Stimulated activated CD8-positive, alpha-beta memory T cell treated with anti-CD3 and anti-CD28 coated beads, Interleukin-15, amount 100 ng/mL, for 1 hour (primary cell): Measurements from ENCODE around the gene CA7.
"Not testable (repeated sequence)": the region's sequence is repeated elsewhere in the genome, so short reads cannot be mapped to it uniquely, and the experiment has no call there.

Source experiments
- DNase-seq: peaks from one replicate; pipeline ENCODE4 v3.0.0-alpha.2; 2020; ENCODE audit warnings: low read depth

Gene CA7

DNA sequence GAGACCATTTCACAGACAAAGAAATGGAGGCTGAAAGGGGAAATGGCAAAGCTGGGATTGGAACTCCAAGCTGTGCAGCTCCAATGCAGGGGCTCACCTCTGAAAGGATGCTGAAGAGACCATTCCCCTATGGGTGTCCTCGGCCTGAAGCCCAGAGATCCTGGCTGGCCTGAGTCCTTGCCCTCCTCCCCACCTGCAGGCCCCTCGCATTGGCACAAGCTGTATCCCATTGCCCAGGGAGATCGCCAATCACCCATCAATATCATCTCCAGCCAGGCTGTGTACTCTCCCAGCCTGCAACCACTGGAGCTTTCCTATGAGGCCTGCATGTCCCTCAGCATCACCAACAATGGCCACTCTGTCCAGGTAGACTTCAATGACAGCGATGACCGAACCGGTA, 2.6 kb downstream of the CA7 start:
- no peak for DNase-seq

DNA sequence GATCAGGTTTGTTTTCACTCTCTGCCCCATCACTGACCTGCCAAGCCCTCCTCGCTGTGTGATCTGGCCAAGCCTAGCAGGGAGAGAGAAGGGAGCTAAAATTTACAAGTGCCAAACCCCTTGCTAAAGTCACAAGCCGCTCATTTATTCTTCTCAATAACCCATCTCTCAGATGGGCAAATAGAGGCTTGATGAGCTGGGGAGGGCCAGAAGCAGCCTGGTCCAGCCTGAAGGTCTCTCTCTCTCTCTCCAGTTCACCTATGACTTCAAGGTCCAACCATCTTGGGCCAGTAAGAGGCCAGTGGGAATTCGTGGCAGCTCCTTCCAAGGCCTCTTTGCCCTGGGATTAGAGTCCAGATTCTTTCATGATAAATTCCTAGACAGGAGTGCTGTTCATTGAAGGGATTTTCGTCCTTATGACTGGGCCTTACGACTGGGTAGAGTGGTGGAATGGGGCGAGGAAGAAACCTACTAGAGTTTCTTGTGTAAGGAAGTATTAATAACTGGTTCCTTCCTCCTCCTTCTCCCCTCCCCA, 3.4 kb downstream of the CA7 start:
- DNase-seq, result no peak

DNA sequence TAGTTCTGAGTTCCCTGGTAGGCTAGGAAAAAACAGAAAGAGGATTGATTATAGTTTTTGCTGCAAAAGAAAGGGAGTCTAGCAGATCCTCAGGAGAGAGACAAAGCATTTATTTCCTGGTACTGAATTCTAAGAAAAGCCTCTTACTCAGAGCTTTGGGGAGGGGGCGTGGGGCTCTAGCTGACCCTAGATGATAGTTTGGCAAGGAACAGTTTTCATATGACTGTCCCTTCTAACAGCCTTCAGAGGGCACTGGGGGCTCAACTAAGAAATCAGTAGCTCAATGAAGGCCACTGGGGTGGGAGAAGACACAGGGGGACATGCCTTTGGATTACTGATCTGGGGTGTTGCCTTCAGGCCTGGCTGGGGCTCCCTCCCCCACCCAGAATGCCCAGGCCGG, 4.0 kb downstream of the CA7 start:
- no peak for DNase-seq

DNA sequence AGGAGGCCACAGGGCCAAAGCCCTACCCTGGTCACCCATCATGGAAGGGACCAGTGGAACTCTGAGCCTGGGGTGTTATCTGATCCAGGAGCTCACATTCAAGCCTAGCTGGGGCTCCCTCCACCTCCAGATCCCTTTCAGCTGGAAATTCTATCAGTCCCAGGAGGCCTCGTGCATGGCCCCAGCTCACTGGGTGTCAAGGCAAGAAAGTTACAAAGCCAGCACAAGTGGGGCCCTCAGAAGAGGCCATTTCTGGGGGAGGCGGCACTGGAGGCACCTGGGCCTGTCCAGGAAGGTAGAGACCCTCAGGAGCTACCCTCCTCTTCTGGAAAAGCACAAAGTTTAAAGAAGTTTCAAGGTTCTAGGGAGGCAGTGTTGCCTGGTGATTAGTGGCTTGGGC, 4.8 kb downstream of the CA7 start:
- DNase-seq, result no peak

DNA sequence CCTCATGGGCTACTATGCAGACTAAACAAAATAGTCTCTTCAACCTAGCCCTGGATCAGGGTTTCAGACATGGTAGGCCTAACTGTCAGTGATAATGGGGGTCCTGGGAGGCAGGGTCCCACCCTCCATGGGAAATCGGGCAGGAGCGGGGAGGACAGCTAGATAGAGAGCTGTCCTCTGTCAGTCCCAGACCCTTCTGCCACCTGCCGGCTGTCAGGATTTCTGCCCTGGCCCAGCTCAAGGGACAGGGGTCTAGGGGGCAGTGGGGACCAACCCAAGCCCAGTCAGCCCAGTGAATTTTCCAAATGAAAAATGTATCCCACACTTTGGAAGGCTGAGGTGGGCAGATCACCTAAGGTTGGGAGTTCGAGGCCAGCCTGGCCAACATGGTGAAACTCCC, 5.3 kb downstream of the CA7 start:
- DNase-seq, result no peak

DNA sequence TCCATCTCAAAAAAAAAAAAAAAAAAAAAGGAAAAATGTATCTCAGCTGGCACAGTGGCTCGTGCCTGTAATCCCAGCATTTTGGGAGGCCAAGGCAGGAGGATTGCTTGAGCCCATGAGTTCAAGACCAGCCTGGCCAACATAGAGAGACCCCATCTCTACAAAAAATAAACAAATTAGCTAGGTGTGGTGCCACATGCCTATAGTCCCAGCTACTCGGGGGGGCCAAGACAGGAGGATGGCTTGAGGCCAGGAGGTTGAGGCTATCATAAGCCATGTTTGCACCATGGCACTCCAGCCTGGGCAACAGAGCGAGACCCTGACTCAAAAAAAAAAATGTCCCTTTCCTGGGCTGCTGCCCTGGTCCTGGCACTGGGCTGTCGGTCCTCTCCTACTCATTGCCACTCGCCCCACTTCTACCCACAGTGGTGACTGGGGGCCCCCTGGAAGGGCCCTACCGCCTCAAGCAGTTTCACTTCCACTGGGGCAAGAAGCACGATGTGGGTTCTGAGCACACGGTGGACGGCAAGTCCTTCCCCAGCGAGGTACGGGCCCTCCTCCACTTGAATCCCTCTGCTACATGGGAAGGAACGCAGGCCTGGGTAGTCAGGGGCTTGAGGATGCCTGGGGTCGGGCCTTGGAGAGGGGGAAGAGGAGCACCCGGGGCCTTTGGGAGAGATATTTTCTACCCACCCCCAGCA, 6.1 kb downstream of the CA7 start:
- DNase-seq, result no peak

DNA sequence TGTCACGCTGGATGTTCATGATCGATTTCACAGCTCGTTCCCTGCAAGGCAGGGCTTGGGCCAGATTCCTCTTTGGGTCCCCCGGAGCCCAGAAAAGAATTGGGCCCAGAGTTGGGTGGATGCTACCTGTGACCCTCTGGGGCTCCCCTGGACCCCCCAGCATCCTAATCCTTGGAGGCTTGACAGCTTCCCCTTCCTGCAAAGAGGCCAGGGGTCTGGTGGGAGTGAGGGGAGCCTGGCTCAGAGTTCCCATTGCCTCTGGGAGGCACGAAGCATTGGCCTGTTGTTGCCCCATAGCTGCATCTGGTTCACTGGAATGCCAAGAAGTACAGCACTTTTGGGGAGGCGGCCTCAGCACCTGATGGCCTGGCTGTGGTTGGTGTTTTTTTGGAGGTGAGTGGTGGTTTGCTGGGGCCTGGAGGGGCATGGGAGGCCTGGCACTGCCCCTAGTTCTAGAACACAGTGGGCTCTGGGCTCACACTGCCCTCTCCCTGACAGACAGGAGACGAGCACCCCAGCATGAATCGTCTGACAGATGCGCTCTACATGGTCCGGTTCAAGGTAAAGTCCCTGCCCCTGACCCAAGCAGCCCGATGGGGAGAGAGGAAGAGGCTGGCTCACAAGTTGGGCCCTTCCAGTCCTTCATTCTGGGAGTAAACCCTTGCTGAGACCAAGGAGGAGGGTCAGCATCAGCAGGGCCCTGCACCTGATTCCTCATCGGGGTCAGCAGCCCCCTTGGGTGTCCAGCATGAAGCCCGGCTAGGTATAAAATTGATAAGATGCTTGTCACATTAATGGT, 7.2 kb downstream of the CA7 start:
- no peak for DNase-seq

DNA sequence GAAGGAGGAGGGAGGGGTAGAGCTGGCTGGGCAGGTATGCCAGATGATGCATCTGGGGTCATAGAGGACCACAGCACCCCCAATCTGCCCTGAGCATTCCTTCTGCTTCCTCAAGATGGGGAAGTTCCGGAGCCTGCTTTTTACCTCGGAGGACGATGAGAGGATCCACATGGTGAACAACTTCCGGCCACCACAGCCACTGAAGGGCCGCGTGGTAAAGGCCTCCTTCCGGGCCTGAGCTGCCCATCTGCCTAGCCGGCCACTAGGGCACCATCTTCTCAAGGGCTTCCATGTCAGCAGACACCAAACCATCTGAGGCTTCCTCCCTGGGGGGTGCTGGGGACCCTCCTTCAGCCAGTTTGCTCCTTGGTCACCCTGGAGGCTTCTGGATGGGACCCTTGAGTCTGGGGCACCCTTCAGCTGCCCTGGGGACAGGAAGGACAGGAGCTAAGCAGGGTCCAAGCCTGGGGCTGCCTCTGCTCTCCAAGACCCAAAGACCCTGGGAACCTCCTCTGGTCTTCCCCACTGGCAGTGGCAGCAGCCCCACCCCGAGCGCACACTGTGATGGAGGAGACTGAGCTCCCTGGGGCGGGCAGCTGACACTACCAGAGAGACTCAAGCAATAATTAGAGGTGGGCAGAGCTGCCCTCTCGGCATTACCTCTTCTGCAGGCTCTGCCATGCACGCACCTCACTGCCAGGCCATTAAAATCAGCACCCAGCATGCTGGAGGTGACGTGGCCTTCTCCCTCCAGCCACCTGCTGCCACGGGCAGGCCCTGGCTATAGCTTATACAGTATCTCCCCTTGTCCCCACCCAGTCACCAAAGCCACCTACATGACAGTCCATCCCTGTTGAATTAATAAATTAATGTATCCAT, 9.3 kb downstream of the CA7 start:
- no peak for DNase-seq

DNA sequence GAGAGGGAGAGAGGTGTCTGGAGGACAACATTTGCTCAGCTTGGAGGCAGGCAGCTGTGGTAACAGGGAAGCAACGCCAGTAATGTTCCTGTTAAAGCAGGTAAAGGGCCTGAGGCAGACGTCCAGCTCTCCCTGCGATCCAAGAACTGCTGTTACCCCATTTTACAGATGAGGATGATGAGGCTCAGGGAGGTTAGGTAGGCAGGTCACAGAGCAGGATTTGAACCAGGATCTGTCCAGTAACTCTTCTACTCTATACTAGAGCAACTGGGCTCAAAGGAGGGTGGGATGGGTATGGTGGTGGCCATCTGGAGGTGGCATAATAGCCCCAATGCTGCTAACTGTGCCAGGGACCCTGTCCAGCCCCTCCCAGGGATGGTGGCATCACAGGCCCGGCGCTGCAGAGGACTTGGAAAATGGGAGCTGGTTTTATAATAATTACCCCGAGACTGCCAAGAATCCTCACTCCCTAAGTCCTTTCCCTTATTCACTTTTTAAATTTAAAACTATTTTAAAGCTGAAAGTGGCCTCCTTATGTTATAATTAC, 12.0 kb downstream of the CA7 start:
- no peak for DNase-seq

DNA sequence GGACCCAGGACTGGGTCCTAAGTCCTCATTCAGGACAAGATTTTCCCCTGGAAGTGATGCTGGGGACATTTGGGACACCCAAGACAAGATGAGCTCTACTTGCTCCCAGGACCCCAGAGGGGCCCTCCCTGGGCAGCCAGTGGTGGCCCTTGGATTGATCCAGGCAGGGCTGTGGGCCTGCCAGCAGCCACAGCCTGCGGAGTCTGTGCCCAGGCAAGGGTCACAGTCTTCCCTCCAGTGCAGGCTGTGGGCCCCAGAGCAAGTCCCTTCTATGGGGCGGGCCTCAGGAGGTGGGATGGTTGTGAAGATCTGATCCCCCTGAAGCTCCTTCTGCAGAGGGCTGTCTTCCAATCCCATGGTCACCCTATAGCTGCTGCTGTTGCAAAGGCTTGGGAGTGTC, 12.6 kb downstream of the CA7 start:
- no peak for DNase-seq

DNA sequence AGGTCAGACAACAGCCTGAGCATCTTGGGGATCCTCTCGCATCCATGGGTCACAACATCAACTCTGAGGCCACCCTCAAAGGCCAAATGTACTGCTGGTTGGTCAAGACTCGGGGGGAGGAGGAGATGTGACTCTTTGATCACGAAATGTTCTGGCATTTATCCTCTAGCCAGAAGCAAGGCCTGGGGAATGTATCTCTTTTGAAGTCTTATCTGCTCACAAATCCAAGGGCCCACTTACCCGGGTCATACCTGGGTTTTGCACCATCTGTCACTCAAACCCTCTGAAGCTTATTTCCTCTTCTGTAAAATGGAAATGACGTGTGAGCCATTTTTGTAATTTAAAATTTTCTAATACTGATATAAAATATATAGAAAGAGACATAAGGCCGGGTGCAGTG, 13.2 kb downstream of the CA7 start:
- DNase-seq, result no peak

DNA sequence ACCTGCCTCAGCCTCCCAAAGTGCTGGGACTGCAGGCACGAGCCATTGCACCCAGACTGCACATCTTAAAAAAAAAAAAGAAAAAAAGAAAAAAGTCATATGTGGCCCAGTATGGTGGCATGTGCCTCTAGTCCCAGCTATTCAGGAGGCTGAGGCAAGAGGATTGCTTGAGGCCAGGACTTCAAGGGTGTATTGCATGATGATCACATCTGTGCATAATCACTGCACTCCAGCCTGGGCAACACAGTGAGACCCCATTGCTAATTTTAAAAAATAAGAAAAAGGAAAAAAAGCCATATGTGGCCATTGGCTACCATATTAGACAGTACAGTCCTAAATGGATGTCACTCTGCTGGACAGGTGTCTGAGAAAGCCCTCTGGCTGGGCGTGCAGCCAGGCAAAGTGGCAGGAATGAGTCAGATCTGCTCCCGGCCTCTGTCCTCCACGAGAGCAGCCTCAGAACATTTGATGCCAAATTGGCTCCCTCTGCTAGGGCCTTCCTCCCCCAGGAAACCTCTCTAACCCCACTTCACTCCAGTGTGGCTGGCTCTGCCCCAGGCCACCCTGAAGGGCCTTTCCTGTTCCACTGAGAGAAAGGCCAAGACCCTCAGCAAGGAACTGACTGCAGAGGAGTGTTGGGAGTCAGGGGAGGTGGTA, 14.7 kb downstream of the CA7 start:
- DNase-seq, result no peak

DNA sequence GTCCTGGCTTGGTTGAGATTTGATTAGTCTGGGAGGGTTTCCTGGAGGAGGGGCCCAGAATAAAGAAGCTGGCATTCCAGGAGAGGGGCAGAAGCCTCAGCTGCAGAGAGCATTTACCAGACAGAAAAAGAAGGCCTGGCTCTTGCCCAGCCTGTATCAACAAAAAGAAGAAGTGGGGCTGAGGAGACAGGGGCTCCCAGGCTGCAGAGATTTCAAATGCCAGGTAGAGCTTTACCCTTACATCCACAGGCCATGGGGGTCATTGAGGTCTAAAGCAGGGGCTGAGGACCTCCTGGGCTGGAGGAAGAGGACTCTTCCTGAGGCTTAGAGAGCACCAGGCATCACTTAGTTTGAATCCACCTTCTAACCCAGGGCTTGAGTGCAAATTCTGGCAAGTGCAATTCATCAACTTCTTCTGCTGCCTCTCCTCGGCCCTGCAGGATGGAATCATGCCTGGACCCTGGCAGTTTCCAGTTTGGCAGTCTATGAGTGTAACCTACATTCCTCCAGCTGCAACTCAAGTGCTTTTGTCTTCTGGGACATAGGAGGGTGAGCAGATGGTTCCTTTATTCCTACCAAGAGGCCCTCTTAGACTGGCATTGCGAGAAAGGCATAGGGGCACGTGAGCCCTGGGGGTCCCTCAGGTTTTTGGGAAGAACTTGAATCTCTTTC, 15.3 kb downstream of the CA7 start:
- DNase-seq, result no peak

DNA sequence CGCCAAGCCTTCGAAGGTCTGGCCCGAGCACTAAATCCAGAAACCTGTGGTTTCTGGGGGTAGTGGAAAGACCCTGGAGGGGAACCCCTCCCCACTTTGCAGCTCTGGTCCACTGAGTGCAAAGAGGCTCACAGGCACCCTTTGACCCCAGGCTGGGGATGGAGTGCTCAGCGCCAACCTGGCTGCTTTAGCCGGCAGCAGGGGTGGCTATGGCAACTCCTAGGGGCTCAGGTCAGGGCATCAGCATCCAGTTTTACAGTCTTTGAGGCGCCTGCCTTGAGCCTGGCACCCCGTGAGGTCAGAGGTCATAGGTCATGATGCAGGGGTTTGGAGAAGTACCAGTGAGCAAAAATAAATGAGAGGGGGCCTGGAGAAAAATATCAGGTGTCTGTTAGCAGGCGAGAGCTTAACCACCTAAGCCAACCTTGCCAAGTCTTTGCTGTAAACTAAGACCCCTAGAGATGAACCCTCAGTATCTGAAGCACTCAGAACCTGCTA, 17.9 kb downstream of the CA7 start:
- DNase-seq, result no peak

DNA sequence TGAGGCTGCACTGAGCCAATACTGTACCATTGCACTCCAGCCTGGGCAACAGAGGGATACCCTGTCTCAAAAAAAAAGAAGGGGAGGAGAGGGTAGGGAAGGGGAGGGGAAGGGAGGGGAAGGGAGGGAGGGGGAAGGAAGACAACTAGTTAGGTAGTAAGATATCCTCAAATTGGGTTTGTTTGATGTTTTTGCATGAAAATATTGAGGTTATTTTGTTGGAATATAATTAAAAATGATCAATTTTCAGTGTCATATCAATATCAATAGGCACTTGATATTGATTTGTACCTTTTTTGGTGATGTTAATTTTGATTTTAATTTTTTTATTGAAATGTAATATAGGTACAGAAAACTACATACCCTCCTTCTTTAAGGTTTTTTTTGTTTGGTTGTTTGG, 19.5 kb downstream of the CA7 start:
- no peak for DNase-seq

DNA sequence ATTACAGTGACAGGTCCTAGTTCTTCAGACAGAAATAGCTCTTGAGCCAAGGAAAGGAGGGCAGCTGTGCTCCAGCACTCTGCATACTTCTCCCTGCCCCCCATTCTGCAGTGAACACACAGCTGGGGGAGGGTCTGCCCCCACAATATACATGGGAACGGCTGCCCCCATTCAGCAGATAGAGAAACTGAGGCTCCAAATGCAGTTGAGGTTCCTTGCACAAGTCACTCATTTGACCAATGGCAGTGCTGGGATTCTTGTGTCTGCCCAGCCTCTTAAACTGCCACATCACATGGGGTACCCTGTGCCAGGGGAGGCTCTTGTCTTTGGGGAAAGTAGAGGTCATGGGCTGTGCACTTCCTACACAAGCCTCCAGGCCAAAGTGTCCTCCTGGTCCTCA, 25.2 kb downstream of the CA7 start:
- DNase-seq, result no peak

DNA sequence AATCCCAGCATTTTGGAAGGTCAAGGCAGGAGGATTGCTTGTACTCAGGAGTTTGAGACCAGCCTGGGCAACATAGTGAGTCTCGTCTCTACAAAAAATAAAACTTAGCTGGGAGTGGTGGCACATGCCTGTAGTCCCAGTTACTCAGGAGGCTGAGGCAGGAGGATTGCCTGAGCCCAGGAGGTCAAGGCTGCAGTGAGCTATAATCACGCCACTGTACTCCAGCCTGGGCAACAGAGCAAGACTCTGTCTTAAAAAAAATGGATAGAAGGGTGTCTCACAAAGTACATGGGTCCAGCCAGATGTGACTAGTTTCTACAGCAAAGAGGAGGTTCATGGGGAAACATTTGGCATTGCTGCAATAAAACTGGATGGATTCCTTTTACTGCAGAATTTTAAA, 27.1 kb downstream of the CA7 start:
- not testable (repeated sequence) for DNase-seq

DNA sequence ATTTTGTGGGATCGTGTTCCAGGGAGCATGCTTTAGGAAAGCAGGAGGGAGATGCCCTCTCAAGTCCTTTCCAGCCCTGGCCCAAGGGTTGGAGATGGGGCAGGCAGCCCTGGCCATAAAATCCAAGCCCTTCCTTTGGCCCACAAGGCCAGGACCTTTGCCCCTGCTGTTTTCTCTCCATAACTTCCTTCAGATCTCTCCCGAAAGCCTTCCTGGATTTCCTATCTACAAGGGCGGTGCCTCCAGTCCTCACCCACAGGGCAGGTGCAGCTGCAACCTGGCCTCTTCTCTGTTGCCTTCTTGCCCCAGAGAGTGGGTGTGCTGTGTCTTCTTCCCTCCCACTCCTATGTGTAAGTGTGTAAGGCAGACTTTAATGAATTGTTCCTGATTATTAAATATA, 27.6 kb downstream of the CA7 start:
- DNase-seq, result no peak

DNA sequence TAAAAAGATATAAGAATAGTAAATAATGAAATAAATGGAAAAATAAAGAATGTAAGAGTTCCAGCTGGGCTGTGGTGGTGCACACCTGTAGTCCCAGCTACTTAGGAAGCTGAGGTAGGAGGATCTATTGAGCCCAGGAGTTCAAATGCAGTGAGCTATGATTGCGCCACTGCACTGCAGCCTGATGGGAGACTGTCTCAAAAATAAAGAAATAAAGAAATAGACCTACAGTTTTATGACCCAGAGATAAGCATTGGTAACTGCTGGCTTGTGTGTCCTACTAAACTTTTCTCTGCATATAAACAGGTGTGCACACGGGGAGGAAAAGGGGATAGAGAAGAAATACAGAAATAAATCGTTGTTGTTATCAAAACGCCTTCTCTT, 28.3 kb downstream of the CA7 start:
- DNase-seq, result no peak

DNA sequence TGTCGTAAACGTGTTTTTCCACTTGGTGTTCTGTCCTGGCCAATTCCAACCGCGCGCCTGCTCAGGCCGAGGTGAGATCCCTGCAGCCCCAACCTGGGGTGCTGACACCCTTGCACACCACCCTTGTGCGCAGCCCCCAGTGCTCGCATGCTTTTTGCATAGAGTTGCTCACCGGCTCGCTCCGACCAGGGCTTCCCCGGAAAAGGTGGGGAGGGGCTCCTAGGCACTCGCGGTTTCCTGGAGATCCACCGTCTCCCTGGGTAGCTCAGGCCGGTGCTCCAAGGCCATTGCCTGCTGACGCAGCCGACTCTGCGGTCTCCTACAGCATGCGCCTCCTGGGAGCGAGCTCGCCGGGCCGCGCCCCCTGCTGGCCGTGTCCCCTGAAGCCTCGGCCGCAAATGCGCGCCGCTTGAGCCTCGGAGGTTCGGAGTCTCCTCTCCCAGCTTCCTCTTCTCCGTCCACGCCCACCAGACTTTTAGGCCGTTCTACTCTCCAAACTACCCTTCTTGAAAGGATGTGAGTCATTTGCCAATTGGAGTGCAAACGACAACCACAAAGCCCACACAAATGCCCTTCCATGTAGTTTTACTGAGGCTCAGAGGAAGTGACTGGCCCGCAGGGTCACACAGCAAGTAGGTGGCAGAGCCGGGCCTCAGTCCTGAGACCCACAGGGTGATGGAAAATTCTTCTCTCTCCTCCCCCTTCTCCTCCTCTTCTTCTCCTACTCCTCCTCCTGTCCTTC, 28.9 kb downstream of the CA7 start:
- peak; percentile 77 for DNase-seq
